Astrocyte (in vitro differentiated cells and primary cell): Measurements from ENCODE around the gene KIAA1328.

Experiments
- EZH2 ChIP-seq: IDR thresholded peaks from 2 replicates; pipeline ENCODE4 v1.6.1; 2012; ENCODE audit warnings: mild to moderate bottlenecking, low read length, inconsistent platforms; ENCODE audit not compliant: insufficient read depth
- TF ChIP-seq, protein P1 (sequence below): IDR thresholded peaks from 2 replicates; pipeline ENCODE4 v1.5.1; 2011; ENCODE audit warnings: low read depth, mild to moderate bottlenecking, inconsistent platforms, low read length, moderate library complexity; ENCODE audit not compliant: insufficient read depth

DNA sequence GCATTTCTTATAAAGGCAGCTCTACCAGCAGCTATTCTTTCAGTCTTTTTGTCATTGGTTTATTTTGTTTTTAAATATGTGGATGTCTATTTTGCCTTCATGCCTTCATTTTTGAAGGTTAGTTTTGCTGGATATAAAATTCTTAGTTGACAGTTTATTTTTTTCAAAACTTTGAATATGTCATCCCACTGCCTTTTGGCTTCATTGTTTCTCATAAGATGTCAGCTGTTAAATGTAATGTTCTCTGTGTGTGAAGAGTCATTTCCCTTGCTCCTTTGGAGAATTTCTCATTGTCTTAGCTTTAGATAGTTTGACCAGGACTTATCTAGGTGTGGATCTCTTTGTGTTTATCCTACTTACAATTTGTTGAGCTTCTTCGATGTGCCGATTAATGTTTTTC lies 213.5 kb downstream of the KIAA1328 start:
- TF ChIP-seq, protein P1, sequence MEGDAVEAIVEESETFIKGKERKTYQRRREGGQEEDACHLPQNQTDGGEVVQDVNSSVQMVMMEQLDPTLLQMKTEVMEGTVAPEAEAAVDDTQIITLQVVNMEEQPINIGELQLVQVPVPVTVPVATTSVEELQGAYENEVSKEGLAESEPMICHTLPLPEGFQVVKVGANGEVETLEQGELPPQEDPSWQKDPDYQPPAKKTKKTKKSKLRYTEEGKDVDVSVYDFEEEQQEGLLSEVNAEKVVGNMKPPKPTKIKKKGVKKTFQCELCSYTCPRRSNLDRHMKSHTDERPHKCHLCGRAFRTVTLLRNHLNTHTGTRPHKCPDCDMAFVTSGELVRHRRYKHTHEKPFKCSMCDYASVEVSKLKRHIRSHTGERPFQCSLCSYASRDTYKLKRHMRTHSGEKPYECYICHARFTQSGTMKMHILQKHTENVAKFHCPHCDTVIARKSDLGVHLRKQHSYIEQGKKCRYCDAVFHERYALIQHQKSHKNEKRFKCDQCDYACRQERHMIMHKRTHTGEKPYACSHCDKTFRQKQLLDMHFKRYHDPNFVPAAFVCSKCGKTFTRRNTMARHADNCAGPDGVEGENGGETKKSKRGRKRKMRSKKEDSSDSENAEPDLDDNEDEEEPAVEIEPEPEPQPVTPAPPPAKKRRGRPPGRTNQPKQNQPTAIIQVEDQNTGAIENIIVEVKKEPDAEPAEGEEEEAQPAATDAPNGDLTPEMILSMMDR = no peak
- no peak for TF ChIP-seq EZH2
